HL-60 (cell line): ENCODE results near the gene DROSHA.

ENCODE experiments used
- DNase-seq, 2 experiments: peaks; one replicate each; pipeline ENCODE4 v3.0.0-alpha.2; 2010 to 2020; ENCODE audit warnings: low read depth in 1 of 2, low spot score in 1 of 2
- H3K27ac ChIP-seq: fragments of 250-450 bp; sonication (Bioruptor Pico); replicated peaks from 2 replicates; pipeline ENCODE4 v1.5.1; 2020; ENCODE audit warnings: mild to moderate bottlenecking, moderate library complexity
- H3K27me3 ChIP-seq: fragments of 250-450 bp; sonication (Bioruptor Pico); 2 replicates; pipeline ENCODE4 v1.5.1; 2021; ENCODE audit warnings: mild to moderate bottlenecking, moderate library complexity; ENCODE audit not compliant: insufficient read depth, poor library complexity, severe bottlenecking
- H3K4me3 ChIP-seq: replicated peaks from 2 replicates; pipeline ENCODE4 v1.5.1; 2011; ENCODE audit warnings: mild to moderate bottlenecking, control low read depth, low read length; ENCODE audit not compliant: insufficient read depth
- CTCF ChIP-seq: IDR thresholded peaks from one replicate; pipeline ENCODE4 v1.5.1; 2011; ENCODE audit warnings: low read length, control low read depth, inconsistent platforms; ENCODE audit not compliant: insufficient read depth
- GABPA ChIP-seq: IDR thresholded peaks from 2 replicates; pipeline ENCODE4 v1.6.1; 2012; ENCODE audit warnings: low read depth
- POLR2AphosphoS5 ChIP-seq: IDR thresholded peaks from 2 replicates; pipeline ENCODE4 v1.6.1; 2012; ENCODE audit warnings: low read depth
- REST ChIP-seq: IDR thresholded peaks from 2 replicates; pipeline ENCODE4 v1.6.1; 2012; ENCODE audit warnings: low read depth; ENCODE audit not compliant: insufficient replicate concordance
- SPI1 ChIP-seq: IDR thresholded peaks from 2 replicates; pipeline ENCODE4 v1.6.1; 2012; ENCODE audit warnings: low read depth, mild to moderate bottlenecking, borderline replicate concordance

Gene DROSHA

GRCh38 chr5:31407921-31408693 lies 123.8 kb downstream of the DROSHA start:
- H3K27me3 ChIP-seq, result no peaks in the 10 kb centered on the region
- no peak for DNase-seq
- TF ChIP-seq POLR2AphosphoS5 (no peak), GABPA (no peak), SPI1 (no peak), CTCF (no peak), REST (no peak)
- H3K27ac ChIP-seq, result no peak overlapping the region
- no peak overlapping the region for H3K4me3 ChIP-seq

GRCh38 chr5:31404325-31404724 lies 127.6 kb downstream of the DROSHA start:
- Histone ChIP-seq H3K4me3 (no peak overlapping the region), H3K27ac (no peak overlapping the region), H3K27me3 (no peaks in the 10 kb centered on the region)
- TF ChIP-seq GABPA (no peak), SPI1 (no peak), REST (no peak), POLR2AphosphoS5 (no peak), CTCF (no peak)
- no peak for DNase-seq

GRCh38 chr5:31401691-31402090 lies 130.2 kb downstream of the DROSHA start:
- TF ChIP-seq CTCF (no peak), POLR2AphosphoS5 (no peak), GABPA (no peak), REST (no peak), SPI1 (no peak)
- no peak for DNase-seq
- H3K27me3 ChIP-seq, result no peaks in the 10 kb centered on the region
- H3K4me3 ChIP-seq, result no peak overlapping the region
- no peak overlapping the region for H3K27ac ChIP-seq
